ENCODE data around the gene CDH5. TPM values are rescaled to one million over a fixed set of nuclear protein-coding genes. Genes with fewer than 3 reads are reported as not detected.

The CDH5 gene
- total RNA-seq, 1 donor from 2014 or later, result not detected

DNA sequence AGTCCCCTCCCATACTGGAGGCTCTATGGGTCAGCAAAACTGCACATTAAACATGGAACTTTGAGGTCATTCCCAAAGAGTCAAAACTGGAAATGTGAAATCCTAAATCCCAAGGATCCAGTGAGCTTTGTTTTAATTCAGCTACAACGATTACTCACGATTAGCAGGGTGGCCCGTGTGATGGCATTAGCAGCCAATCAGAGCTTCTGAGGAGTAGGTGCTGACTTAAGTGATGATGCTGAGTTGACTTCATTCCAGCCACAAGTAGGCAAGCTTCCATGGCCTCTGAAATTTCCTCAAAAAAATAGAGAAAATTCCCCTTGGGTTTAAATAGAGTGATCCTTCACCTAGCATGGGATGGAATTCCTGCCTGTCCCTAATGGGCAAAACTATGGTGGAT is 32.5 kb downstream of the CDH5 start:
- Histone ChIP-seq H3K79me2 (ENCODE audit: low read depth) (no peaks in the 10 kb centered on the region), H3K27ac (no peak overlapping the region), H3K27me3 (no peaks in the 10 kb centered on the region), H3K4me3 (no peak overlapping the region), H3K4me1 (peaks cover 8% of the 10 kb centered on the region), H4K20me1 (ENCODE audit: low read depth) (no peaks in the 10 kb centered on the region), H3K9me3 (ENCODE audit: low read depth) (no peaks in the 10 kb centered on the region), H3K9ac (no peak overlapping the region), H2AFZ (replicated peaks) (no peak overlapping the region), H3K36me3 (no peaks in the 10 kb centered on the region), H3K4me2 (no peak overlapping the region), H3F3A (ENCODE audit: low read depth) (peaks cover 6% of the 10 kb centered on the region)
- H3K27ac Mint-ChIP-seq, result no peak overlapping the region
- H3K9me3 Mint-ChIP-seq, result no peaks in the 10 kb centered on the region
- no peak for DNase-seq (ENCODE audit: low spot score)
- no peaks in the 10 kb centered on the region for H3K36me3 Mint-ChIP-seq
- peaks cover 22% of the 10 kb centered on the region for H3K27me3 Mint-ChIP-seq (ENCODE audit: insufficient read depth, low read depth)
- H3K4me1 Mint-ChIP-seq, result peaks cover 12% of the 10 kb centered on the region
- no peak for TF ChIP-seq EZH2phosphoT487 (IDR thresholded peaks at IDR 0.05)
- TF ChIP-seq CTCF (IDR thresholded peaks at IDR 0.05), result no peak
- TF ChIP-seq EZH2 (IDR thresholded peaks at IDR 0.05), result no peak
- H3K4me3 Mint-ChIP-seq, result no peak overlapping the region

DNA sequence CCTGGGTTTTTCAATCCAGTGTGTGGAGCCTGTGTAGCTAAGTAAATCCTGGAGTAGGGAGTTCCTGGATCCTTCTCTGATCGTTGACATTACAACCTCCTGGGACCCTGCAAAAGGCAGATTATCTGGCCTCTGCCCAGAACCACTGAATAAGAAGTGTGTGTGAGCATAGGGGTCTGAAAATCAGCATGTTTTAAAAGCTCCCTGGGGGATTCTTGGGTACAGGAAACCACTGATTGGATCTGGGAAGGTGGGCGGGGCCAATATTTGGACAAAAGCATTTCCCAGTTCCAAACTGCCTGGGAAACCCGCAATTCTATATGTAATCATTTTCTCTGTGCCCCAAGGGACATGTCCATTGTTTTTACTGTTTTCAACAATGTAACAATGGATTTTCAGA is 33.4 kb downstream of the CDH5 start:
- no peaks in the 10 kb centered on the region for H3K36me3 Mint-ChIP-seq
- H3K27me3 Mint-ChIP-seq (ENCODE audit: insufficient read depth, low read depth), result peaks cover 19% of the 10 kb centered on the region
- H3K9me3 ChIP-seq (ENCODE audit: low read depth), result no peaks in the 10 kb centered on the region
- H4K20me1 ChIP-seq (ENCODE audit: low read depth), result no peaks in the 10 kb centered on the region
- peaks cover 6% of the 10 kb centered on the region for H3F3A ChIP-seq (ENCODE audit: low read depth)
- H3K27ac Mint-ChIP-seq, result no peak overlapping the region
- TF ChIP-seq CTCF (IDR thresholded peaks at IDR 0.05) (no peak), EZH2phosphoT487 (IDR thresholded peaks at IDR 0.05) (no peak), EZH2 (IDR thresholded peaks at IDR 0.05) (no peak)
- peaks cover 3% of the 10 kb centered on the region for H3K9me3 Mint-ChIP-seq
- no peaks in the 10 kb centered on the region for H3K36me3 ChIP-seq
- H3K27me3 ChIP-seq, result no peaks in the 10 kb centered on the region
- peaks cover 8% of the 10 kb centered on the region for H3K4me1 ChIP-seq
- H3K9ac ChIP-seq, result no peak overlapping the region
- H3K27ac ChIP-seq, result no peak overlapping the region
- no peaks in the 10 kb centered on the region for H3K79me2 ChIP-seq (ENCODE audit: low read depth)
- H3K4me1 Mint-ChIP-seq, result peaks cover 12% of the 10 kb centered on the region
- DNase-seq (ENCODE audit: low spot score), result peak; percentile 34
- H3K4me2 ChIP-seq, result peak overlapping the region; percentile 25
- H2AFZ ChIP-seq (replicated peaks), result peak overlapping the region; percentile 79
- no peak overlapping the region for H3K4me3 ChIP-seq
- H3K4me3 Mint-ChIP-seq, result no peak overlapping the region

GRCh38 chr16:66400503-66401380 is 34.3 kb downstream of the CDH5 start:
- peaks cover 5% of the 10 kb centered on the region for H3K27me3 ChIP-seq
- no peaks in the 10 kb centered on the region for H4K20me1 ChIP-seq (ENCODE audit: low read depth)
- H3K9ac ChIP-seq, result no peak overlapping the region
- H3K36me3 Mint-ChIP-seq, result no peaks in the 10 kb centered on the region
- peaks cover 6% of the 10 kb centered on the region for H3F3A ChIP-seq (ENCODE audit: low read depth)
- peaks cover 19% of the 10 kb centered on the region for H3K27me3 Mint-ChIP-seq (ENCODE audit: insufficient read depth, low read depth)
- DNase-seq (ENCODE audit: low spot score), result no peak
- H3K4me3 Mint-ChIP-seq, result no peak overlapping the region
- H2AFZ ChIP-seq (replicated peaks), result peak overlapping the region; percentile 79
- H3K4me2 ChIP-seq, result peak overlapping the region; percentile 25
- peaks cover 8% of the 10 kb centered on the region for H3K9me3 Mint-ChIP-seq
- H3K27ac Mint-ChIP-seq, result no peak overlapping the region
- TF ChIP-seq EZH2 (IDR thresholded peaks at IDR 0.05) (no peak), EZH2phosphoT487 (IDR thresholded peaks at IDR 0.05) (no peak), CTCF (IDR thresholded peaks at IDR 0.05) (no peak)
- no peaks in the 10 kb centered on the region for H3K9me3 ChIP-seq (ENCODE audit: low read depth)
- H3K36me3 ChIP-seq, result no peaks in the 10 kb centered on the region
- H3K79me2 ChIP-seq (ENCODE audit: low read depth), result no peaks in the 10 kb centered on the region
- no peak overlapping the region for H3K4me3 ChIP-seq
- H3K4me1 Mint-ChIP-seq, result peaks cover 12% of the 10 kb centered on the region
- peaks cover 8% of the 10 kb centered on the region for H3K4me1 ChIP-seq
- no peak overlapping the region for H3K27ac ChIP-seq

Data from neural progenitor cell (in vitro differentiated cells).